Kidney (tissue), 14 donors: ENCODE data around the gene PLSCR5. TPM values are rescaled to one million over a fixed set of nuclear protein-coding genes. Genes with fewer than 3 reads are reported as not detected.

ENCODE experiments used
- DNase-seq, 5 donors: peaks; one replicate each; pipeline ENCODE4 v3.0.0-alpha.2; 2013 to 2020
- FAIRE-seq: peaks from 2 replicates; lab custom pipeline; 2012; peaks lifted over from hg19 to GRCh38; lab: Jason Lieb, UNC
- H3K27ac ChIP-seq, 2 donors: one replicate each; pipeline ENCODE4 v1.7.0; 2013; ENCODE audit warnings: low read depth in 2 of 2, low read length in 2 of 2, inconsistent platforms in 1 of 2
- H3K27me3 ChIP-seq: one replicate; pipeline ENCODE4 v1.7.1; 2013; ENCODE audit warnings: low read length, inconsistent platforms; ENCODE audit not compliant: control insufficient read depth, insufficient read depth
- H3K36me3 ChIP-seq, 3 donors: one replicate each; pipeline versions ENCODE4 v1.7.0 to v1.7.1; 2013; ENCODE audit warnings: low read length in 3 of 3, control low read depth in 1 of 3, inconsistent platforms in 1 of 3; ENCODE audit not compliant: insufficient read depth in 3 of 3, control insufficient read depth in 2 of 3
- H3K4me1 ChIP-seq, 3 donors: one replicate each; pipeline versions ENCODE4 v1.7.0 to v1.7.1; 2013; ENCODE audit warnings: low read length in 3 of 3, inconsistent platforms in 1 of 3, low read depth in 1 of 3; ENCODE audit not compliant: control insufficient read depth in 2 of 3, insufficient read depth in 2 of 3
- H3K4me3 ChIP-seq, 3 donors: one replicate each; pipeline versions ENCODE4 v1.7.0 to v1.8.1; 2013; ENCODE audit warnings: low read length in 3 of 3, control low read depth in 1 of 3, inconsistent platforms in 1 of 3
- H3K9ac ChIP-seq, 3 donors: one replicate each; pipeline versions ENCODE4 v1.7.0 to v1.7.1; 2013; ENCODE audit warnings: low read length in 3 of 3, control low read depth in 1 of 3, inconsistent platforms in 1 of 3
- H3K9me3 ChIP-seq, 3 donors: one replicate each; pipeline versions ENCODE4 v1.7.0 to v1.7.1; 2013; ENCODE audit warnings: low read length in 3 of 3, control low read depth in 1 of 3, inconsistent platforms in 1 of 3; ENCODE audit not compliant: control insufficient read depth in 2 of 3, insufficient read depth in 1 of 3
- CTCF ChIP-seq: IDR thresholded peaks from 3 replicates; pipeline ENCODE4 v1.5.1; 2012; ENCODE audit warnings: mild to moderate bottlenecking, moderate library complexity, borderline replicate concordance; ENCODE audit not compliant: insufficient read depth; ENCODE audit errors: extremely low read depth
- intact Hi-C: fragments of 100-400 bp; cut with DNase I; formaldehyde crosslinking; loops from one replicate; pipeline ENCODE4 v1.11.1; 2022
- polyA plus RNA-seq: library from polyadenylated mRNA; stranded (reverse); fragments of 350-450 nt; fragmentation: Illumina TruSeq; extraction: RNeasy Lipid Tissue Mini Kit (QIAGEN cat#74804); gene quantifications from one replicate; pipeline ENCODE4 v1.2.3, GENCODE V29; 2014; ENCODE audit warnings: low read depth, low replicate concordance; ENCODE audit not compliant: insufficient read depth
- total RNA-seq: library from RNA; stranded (reverse); fragmentation: NEBNext Ultra II Directional; extraction: Animal tissue kit (Norgen Biotek cat#: 25700); gene quantifications from one replicate; pipeline ENCODE4 v1.2.1, GENCODE V29; 2021
- donor health status: control.
- donor health status: control.
- donor health status: control.
- donor health status: control.
- donor health status: control.
- donor health status: DM: yes; HTN: yes; CAD: no.
- donor health status: Normal renal cell carcinoma (clear cell type).

Gene PLSCR5
- total and polyA plus RNA-seq, 2 donors from 2014 or later = not detected

GRCh38 chr3:146594843-146595482, 10.2 kb downstream of the PLSCR5 start:
- no peak overlapping the region for H3K9ac ChIP-seq
- TF ChIP-seq CTCF = peak; percentile 17
- no peak overlapping the region for H3K4me3 ChIP-seq
- H3K27ac ChIP-seq = no peak overlapping the region
- H3K36me3 ChIP-seq = no peaks in the 10 kb centered on the region
- no peaks in the 10 kb centered on the region for H3K27me3 ChIP-seq
- DNase-seq (peak in 1 of 5 donors; percentile 10), FAIRE-seq (peak; percentile 53)
- no peaks in the 10 kb centered on the region for H3K4me1 ChIP-seq
- no peaks in the 10 kb centered on the region for H3K9me3 ChIP-seq
- intact Hi-C loops = no loop called here

- no peak for FAIRE-seq
Observed at GRCh38 chr3:146593776-146594175, 11.4 kb downstream of the PLSCR5 start.

GRCh38 chr3:146590521-146590920, 14.6 kb downstream of the PLSCR5 start:
- Histone ChIP-seq H3K9me3 (no peaks in the 10 kb centered on the region), H3K9ac (no peak overlapping the region), H3K4me3 (no peak overlapping the region), H3K27ac (no peak overlapping the region), H3K27me3 (no peaks in the 10 kb centered on the region), H3K36me3 (no peaks in the 10 kb centered on the region), H3K4me1 (no peaks in the 10 kb centered on the region)
- intact Hi-C loops = no loop called here
- no peak for TF ChIP-seq CTCF
- DNase-seq (no peak), FAIRE-seq (no peak)

More at GRCh38 chr3:146593776-146594175, 11.4 kb downstream of the PLSCR5 start:
- intact Hi-C loops = no loop called here
- H3K27me3 ChIP-seq = no peaks in the 10 kb centered on the region
- no peak overlapping the region for H3K9ac ChIP-seq
- no peak overlapping the region for H3K4me3 ChIP-seq
- H3K9me3 ChIP-seq = no peaks in the 10 kb centered on the region
- no peaks in the 10 kb centered on the region for H3K4me1 ChIP-seq
- H3K36me3 ChIP-seq = no peaks in the 10 kb centered on the region
- DNase-seq = no peak
- H3K27ac ChIP-seq = no peak overlapping the region
- no peak for TF ChIP-seq CTCF
